K562 treated with DMSO at 1 percent for 24 hours (cell line): ENCODE data around the gene HBG1. TPM values are rescaled to one million over a fixed set of nuclear protein-coding genes. Genes with fewer than 3 reads are reported as not detected.

ENCODE experiments used
- total RNA-seq: library from RNA; unstranded; fragments of 300-600 nt; gene quantifications from 2 replicates; pipeline ENCODE4 v1.2.3, GENCODE V29; 2022; ENCODE audit warnings: low read depth; ENCODE audit not compliant: insufficient read depth

Gene HBG1
- total RNA-seq = 397 and 400 TPM in 2 replicates

GRCh38 chr11:5249807-5250396 is at the start of gene HBG1:
TSS of gene HBG1 (minus strand) at chr11:5249857. CDS start at chr11:5249804, 53 bp downstream.

GRCh38 chr11:5269715-5270147 is 20.1 kb upstream of the HBG1 start, which contains the start of gene HBE1:
TSS of gene HBE1 (minus strand) at chr11:5269945. CDS start at chr11:5269890, 55 bp downstream.

DNA sequence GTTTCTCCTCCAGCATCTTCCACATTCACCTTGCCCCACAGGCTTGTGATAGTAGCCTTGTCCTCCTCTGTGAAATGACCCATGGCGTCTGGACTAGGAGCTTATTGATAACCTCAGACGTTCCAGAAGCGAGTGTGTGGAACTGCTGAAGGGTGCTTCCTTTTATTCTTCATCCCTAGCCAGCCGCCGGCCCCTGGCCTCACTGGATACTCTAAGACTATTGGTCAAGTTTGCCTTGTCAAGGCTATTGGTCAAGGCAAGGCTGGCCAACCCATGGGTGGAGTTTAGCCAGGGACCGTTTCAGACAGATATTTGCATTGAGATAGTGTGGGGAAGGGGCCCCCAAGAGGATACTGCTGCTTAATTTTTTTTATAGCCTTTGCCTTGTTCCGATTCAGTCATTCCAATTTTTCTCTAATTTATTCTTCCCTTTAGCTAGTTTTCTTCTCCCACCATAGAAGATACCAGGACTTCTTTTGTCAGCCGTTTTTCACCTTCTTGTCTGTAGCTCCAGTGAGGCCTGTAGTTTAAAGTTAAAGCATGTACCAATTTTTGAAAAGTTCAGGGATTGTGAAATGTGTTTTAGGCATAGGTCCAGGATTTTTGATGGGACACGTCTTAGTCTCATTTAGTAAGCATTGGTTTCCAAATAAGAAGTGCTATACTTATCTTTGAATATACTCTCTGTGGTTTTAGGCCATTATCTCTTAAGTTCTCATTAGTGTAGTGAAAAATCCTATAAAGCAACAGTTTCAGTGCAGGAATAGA is 5.2 kb upstream of the HBG1 start, which contains the start of gene HBG2:
TSS of gene HBG2 (minus strand) at position 136 of the 768 bp plus-strand sequence. CDS start at position 83, 53 bp downstream.

DNA sequence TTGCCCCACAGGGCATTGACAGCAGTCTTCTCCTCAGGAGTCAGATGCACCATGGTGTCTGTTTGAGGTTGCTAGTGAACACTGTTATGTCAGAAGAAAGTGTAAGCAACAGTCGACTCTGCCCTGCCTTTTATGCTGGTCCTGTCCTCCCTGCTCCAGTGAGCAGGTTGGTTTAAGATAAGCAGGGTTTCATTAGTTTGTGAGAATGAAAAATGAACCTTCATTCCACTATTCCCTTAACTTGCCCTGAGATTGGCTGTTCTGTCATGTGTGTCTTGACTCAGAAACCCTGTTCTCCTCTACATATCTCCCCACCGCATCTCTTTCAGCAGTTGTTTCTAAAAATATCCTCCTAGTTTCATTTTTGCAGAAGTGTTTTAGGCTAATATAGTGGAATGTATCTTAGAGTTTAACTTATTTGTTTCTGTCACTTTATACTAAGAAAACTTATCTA is 15.2 kb downstream of the HBG1 start, which contains the start of gene HBD:
TSS of gene HBD (minus strand) at position 103 of the 454 bp plus-strand sequence. CDS start at position 53, 50 bp downstream.

GRCh38 chr11:5226732-5227310 is 22.8 kb downstream of the HBG1 start, which contains the start of gene HBB:
TSS of gene HBB (minus strand) at chr11:5227071. CDS start at chr11:5227021, 50 bp downstream.

DNA sequence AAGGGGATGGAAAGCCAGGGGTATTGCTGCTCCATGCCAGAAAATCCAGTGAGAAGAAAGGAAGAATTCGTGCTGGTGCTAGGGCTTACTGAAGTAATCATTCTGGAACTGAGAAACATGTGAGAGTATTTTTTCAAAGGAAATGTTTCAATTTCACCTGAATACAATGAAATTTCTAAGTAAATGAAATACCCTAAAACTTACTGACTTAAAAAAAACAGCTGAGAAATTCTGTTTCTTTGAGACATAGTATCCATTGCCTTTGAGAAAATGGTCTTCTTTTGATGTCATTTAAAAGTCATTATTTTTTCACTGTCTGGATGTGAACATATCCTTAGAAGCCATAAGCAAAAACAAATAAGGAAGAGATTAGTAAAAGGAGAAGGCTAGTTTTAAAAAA is 49.1 kb downstream of the HBG1 start, which contains the start of gene OR51V1:
TSS of gene OR51V1 (minus strand) at position 101 of the 400 bp plus-strand sequence. CDS start at position 101, 0 bp downstream.

Other genes with a start within 250 kb of the HBG1 start
- not detected in 2 replicates for gene OR52J3, start 203.3 kb downstream of the HBG1 start, total RNA-seq
- gene OR52E2, start 190.2 kb downstream of the HBG1 start, total RNA-seq = not detected in 2 replicates
- not detected in 2 replicates for gene OR52E1, start 180.3 kb downstream of the HBG1 start, total RNA-seq
- not detected in 2 replicates for gene OR52A5, start 111.5 kb downstream of the HBG1 start, total RNA-seq
- gene OR52A1, start 95.1 kb downstream of the HBG1 start, total RNA-seq = not detected in 2 replicates
- not detected in 2 replicates for gene OR51V1, start 49.2 kb downstream of the HBG1 start, total RNA-seq
- not detected in 2 replicates for gene HBB, start 22.8 kb downstream of the HBG1 start, total RNA-seq
- gene HBD, start 15.4 kb downstream of the HBG1 start, total RNA-seq = 10.4 and 12.5 TPM in 2 replicates
- 1,595 and 1,633 TPM in 2 replicates for gene HBG2, start 4.9 kb upstream of the HBG1 start, total RNA-seq
- gene HBE1, start 20.1 kb upstream of the HBG1 start, total RNA-seq = 959 and 977 TPM in 2 replicates
- gene OR51B4, start 52.1 kb upstream of the HBG1 start, total RNA-seq = 35.4 and 49.8 TPM in 2 replicates
- gene OR51B2, start 74.4 kb upstream of the HBG1 start, total RNA-seq = 3.0 and 3.1 TPM in 2 replicates
- gene OR51B5, start 93.7 kb upstream of the HBG1 start, total RNA-seq = 36.2 and 41.7 TPM in 2 replicates
- gene OR51B6, start 101.7 kb upstream of the HBG1 start, total RNA-seq = not detected in 2 replicates
- not detected in 2 replicates for gene OR51M1, start 134.0 kb upstream of the HBG1 start, total RNA-seq
- not detected in 2 replicates for gene OR51Q1, start 172.3 kb upstream of the HBG1 start, total RNA-seq
- gene OR51I1, start 191.7 kb upstream of the HBG1 start, total RNA-seq = not detected in 2 replicates
- not detected in 2 replicates for gene OR51I2, start 199.5 kb upstream of the HBG1 start, total RNA-seq
- 0.61 TPM in 1 of 2 replicates, not detected in the other for gene OR52D1, start 238.8 kb upstream of the HBG1 start, total RNA-seq